K562 (cell line): ENCODE measurements around the gene DTNBP1. TPM values are rescaled to one million over a fixed set of nuclear protein-coding genes. Genes with fewer than 3 reads are reported as not detected.

Experiments used
- AFF1 ChIP-seq, 2 experiments: fragments of 450-650 bp; IDR thresholded peaks; 2 replicates each; pipeline ENCODE4 v1.6.1; 2018; ENCODE audit warnings: mild to moderate bottlenecking in 2 of 2, low read depth in 1 of 2; ENCODE audit not compliant: partially characterized antibody in 2 of 2
- BRD9 ChIP-seq: fragments of 450-650 bp; IDR thresholded peaks from 2 replicates; pipeline ENCODE4 v1.6.1; 2018; ENCODE audit warnings: low read depth; ENCODE audit not compliant: partially characterized antibody
- E2F1 ChIP-seq: sonication (generic); formaldehyde crosslinking; IDR thresholded peaks from 2 replicates; pipeline ENCODE4 v1.8.1; 2023; ENCODE audit warnings: mild to moderate bottlenecking, missing genetic modification reagents, moderate library complexity
- KAT7 ChIP-seq: sonication (generic); formaldehyde crosslinking; IDR thresholded peaks from 2 replicates; pipeline ENCODE4 v1.8.0; 2022; ENCODE audit warnings: missing genetic modification reagents, mild to moderate bottlenecking, borderline replicate concordance
- MTF1 ChIP-seq: fragments of 250-450 bp; sonication (Bioruptor Pico); IDR thresholded peaks from 2 replicates; pipeline ENCODE4 v1.9.0; 2021; ENCODE audit warnings: moderate library complexity, mild to moderate bottlenecking, inconsistent platforms, borderline replicate concordance
- NR4A1 ChIP-seq, 2 experiments: fragments of 250-450 bp in 1 of 2; fragments of 450-650 bp in 1 of 2; sonication (Bioruptor Pico) in 1 of 2; IDR thresholded peaks; 2 replicates each; pipeline versions ENCODE4 v1.4.0 to v1.6.1; 2016 to 2020; ENCODE audit warnings: mild to moderate bottlenecking in 2 of 2, missing compliant biosample characterization in 1 of 2, missing genetic modification characterization in 1 of 2, moderate library complexity in 1 of 2
- POLR3A ChIP-seq: IDR thresholded peaks from 2 replicates; pipeline ENCODE4 v1.6.1; 2011; ENCODE audit warnings: borderline replicate concordance, mild to moderate bottlenecking, moderate library complexity; ENCODE audit not compliant: insufficient read length, insufficient read depth; ENCODE audit errors: extremely low read depth
- PTRF ChIP-seq: fragments of 450-650 bp; IDR thresholded peaks from 2 replicates; pipeline ENCODE4 v1.6.1; 2016; ENCODE audit warnings: mild to moderate bottlenecking, missing genetic modification characterization, missing compliant biosample characterization
- STAT5B ChIP-seq: fragments of 250-450 bp; sonication (Bioruptor Pico); IDR thresholded peaks from 2 replicates; pipeline ENCODE4 v1.8.0; 2021; ENCODE audit warnings: mild to moderate bottlenecking, inconsistent platforms
- TAF7 ChIP-seq: fragments of 450-650 bp; IDR thresholded peaks from 2 replicates; pipeline ENCODE4 v1.6.1; 2016; ENCODE audit warnings: missing genetic modification characterization, missing compliant biosample characterization
- ZNF274 ChIP-seq: IDR thresholded peaks from 2 replicates; pipeline ENCODE4 v1.6.1; 2011; ENCODE audit warnings: low read depth, mild to moderate bottlenecking, low read length, moderate library complexity, borderline replicate concordance
- polyA plus RNA-seq, 8 experiments: library from polyadenylated mRNA; depleted of rRNA in 4 of 8; stranded (reverse) in 5 of 8; unstranded in 3 of 8; fragments of >200 nt; fragmentation: Nextera tagmentation in 2 of 8; fragmentation: Illumina TruSeq in 1 of 8; extraction: Ambion mirVana in 2 of 8; extraction: Trizol in 1 of 8; gene quantifications; 2 replicates each; pipeline versions ENCODE4 v1.2.1 to v1.2.3, GENCODE V29; 2011 to 2014; ENCODE audit warnings: inconsistent platforms in 1 of 8, missing spikeins in 1 of 8
- total RNA-seq, 7 experiments: library from RNA; depleted of rRNA in 6 of 7; stranded (reverse); fragments of >200 nt in 6 of 7; fragmentation: Illumina TruSeq in 2 of 7; extraction: Trizol in 2 of 7; gene quantifications; 2 replicates each; pipeline versions ENCODE4 v1.2.1 to v1.2.3, GENCODE V29; 2011 to 2021; ENCODE audit warnings: low replicate concordance in 1 of 7
- TF ChIP-seq, protein P1 (sequence below): fragments of 450-650 bp; IDR thresholded peaks from one replicate; pipeline ENCODE4 v1.6.1; 2018; ENCODE audit warnings: mild to moderate bottlenecking, moderate library complexity; ENCODE audit not compliant: partially characterized antibody
- TF ChIP-seq, protein P2 (sequence below), 2 experiments: fragments of 450-650 bp; conservative IDR thresholded peaks; 2 replicates each; pipeline ENCODE4 v1.6.1; 2017; ENCODE audit warnings: mild to moderate bottlenecking in 2 of 2, moderate library complexity in 2 of 2
- TF ChIP-seq, protein P3 (sequence below): fragments of 250-450 bp; sonication (Bioruptor Pico); IDR thresholded peaks from 2 replicates; pipeline ENCODE4 v1.4.0; 2020; ENCODE audit warnings: mild to moderate bottlenecking, moderate library complexity

DTNBP1 gene
- total and polyA plus RNA-seq, 9 of the 15 experiments (the other 6 are each of a cell fraction or from before 2014, with no cell fraction given), result 16.7 to 54.5 (median 21.4) TPM

DNA sequence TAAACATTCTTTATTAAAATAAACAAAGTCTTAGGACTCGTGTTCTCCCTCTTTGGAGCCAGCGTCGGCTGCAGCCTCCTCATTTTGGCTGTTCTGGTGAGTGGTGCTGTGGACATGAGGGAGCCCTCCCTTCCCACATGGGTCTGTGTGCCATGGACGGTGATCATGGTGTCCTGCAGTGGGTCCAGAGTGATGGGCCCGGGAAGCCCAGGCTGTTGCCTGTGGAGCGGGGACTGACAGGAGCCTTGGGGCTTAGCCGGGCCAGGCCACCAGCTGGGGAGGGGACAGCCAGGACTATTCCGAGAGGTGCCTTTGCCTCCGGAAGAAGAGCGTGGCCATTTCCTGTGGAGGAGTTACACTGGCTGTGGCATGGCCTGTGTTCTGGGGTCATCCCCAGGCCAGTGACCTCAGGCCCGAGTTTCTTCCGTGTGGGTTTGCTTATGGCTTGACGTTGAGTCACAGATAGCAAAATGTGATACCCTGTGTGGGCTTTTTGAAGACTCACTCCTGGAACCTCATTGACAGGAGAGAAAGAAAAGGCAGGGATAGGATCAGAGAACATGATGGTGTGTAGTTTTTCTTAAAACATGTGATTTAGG lies 153.4 kb downstream of the DTNBP1 start (continued):
- no peak for TF ChIP-seq AFF1 (IDR thresholded peaks at IDR 0.05; ENCODE audit: low read depth in 1 of 2, partially characterized antibody in 2 of 2)
- no peak for TF ChIP-seq E2F1 (CRISPR knock-in tag)
- TF ChIP-seq POLR3A, result no peak
- TF ChIP-seq, protein P1, sequence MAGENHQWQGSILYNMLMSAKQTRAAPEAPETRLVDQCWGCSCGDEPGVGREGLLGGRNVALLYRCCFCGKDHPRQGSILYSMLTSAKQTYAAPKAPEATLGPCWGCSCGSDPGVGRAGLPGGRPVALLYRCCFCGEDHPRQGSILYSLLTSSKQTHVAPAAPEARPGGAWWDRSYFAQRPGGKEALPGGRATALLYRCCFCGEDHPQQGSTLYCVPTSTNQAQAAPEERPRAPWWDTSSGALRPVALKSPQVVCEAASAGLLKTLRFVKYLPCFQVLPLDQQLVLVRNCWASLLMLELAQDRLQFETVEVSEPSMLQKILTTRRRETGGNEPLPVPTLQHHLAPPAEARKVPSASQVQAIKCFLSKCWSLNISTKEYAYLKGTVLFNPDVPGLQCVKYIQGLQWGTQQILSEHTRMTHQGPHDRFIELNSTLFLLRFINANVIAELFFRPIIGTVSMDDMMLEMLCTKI, result no peak
- no peak for TF ChIP-seq MTF1 (CRISPR knock-in tag)
- no peak for TF ChIP-seq ZNF274
- TF ChIP-seq, protein P2, sequence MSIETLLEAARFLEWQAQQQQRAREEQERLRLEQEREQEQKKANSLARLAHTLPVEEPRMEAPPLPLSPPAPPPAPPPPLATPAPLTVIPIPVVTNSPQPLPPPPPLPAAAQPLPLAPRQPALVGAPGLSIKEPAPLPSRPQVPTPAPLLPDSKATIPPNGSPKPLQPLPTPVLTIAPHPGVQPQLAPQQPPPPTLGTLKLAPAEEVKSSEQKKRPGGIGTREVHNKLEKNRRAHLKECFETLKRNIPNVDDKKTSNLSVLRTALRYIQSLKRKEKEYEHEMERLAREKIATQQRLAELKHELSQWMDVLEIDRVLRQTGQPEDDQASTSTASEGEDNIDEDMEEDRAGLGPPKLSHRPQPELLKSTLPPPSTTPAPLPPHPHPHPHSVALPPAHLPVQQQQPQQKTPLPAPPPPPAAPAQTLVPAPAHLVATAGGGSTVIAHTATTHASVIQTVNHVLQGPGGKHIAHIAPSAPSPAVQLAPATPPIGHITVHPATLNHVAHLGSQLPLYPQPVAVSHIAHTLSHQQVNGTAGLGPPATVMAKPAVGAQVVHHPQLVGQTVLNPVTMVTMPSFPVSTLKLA (conservative IDR thresholded peaks at IDR 0.05), result peak in 1 of 2 experiments; percentile 68; a peak in 2 of 4 replicates
- no peak for TF ChIP-seq TAF7 (tag)
- TF ChIP-seq KAT7 (CRISPR knock-in tag), result no peak
- TF ChIP-seq STAT5B (CRISPR knock-in tag), result no peak
- TF ChIP-seq, protein P3, sequence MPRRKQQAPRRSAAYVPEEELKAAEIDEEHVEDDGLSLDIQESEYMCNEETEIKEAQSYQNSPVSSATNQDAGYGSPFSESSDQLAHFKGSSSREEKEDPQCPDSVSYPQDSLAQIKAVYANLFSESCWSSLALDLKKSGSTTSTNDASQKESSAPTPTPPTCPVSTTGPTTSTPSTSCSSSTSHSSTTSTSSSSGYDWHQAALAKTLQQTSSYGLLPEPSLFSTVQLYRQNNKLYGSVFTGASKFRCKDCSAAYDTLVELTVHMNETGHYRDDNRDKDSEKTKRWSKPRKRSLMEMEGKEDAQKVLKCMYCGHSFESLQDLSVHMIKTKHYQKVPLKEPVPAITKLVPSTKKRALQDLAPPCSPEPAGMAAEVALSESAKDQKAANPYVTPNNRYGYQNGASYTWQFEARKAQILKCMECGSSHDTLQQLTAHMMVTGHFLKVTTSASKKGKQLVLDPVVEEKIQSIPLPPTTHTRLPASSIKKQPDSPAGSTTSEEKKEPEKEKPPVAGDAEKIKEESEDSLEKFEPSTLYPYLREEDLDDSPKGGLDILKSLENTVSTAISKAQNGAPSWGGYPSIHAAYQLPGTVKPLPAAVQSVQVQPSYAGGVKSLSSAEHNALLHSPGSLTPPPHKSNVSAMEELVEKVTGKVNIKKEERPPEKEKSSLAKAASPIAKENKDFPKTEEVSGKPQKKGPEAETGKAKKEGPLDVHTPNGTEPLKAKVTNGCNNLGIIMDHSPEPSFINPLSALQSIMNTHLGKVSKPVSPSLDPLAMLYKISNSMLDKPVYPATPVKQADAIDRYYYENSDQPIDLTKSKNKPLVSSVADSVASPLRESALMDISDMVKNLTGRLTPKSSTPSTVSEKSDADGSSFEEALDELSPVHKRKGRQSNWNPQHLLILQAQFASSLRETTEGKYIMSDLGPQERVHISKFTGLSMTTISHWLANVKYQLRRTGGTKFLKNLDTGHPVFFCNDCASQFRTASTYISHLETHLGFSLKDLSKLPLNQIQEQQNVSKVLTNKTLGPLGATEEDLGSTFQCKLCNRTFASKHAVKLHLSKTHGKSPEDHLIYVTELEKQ (CRISPR knock-in tag), result no peak
- TF ChIP-seq PTRF, result no peak
- peak; percentile 96; the same call in 1 of the 2 replicates for TF ChIP-seq NR4A1 (CRISPR knock-in tag; IDR thresholded peaks at IDR 0.05)
- TF ChIP-seq NR4A1 (tag; IDR thresholded peaks at IDR 0.05), result peak; percentile 89
- TF ChIP-seq BRD9, result no peak
